HG03521 (cell line): ENCODE data around the gene PPP6R3.

Source experiments
- ATAC-seq: cut with Tn5 transposase; IDR thresholded peaks from one replicate; pipeline ENCODE4 v1.9.1; 2021; ENCODE audit warnings: mild to moderate bottlenecking, moderate library complexity; ENCODE audit not compliant: unreplicated experiment

The PPP6R3 gene

DNA sequence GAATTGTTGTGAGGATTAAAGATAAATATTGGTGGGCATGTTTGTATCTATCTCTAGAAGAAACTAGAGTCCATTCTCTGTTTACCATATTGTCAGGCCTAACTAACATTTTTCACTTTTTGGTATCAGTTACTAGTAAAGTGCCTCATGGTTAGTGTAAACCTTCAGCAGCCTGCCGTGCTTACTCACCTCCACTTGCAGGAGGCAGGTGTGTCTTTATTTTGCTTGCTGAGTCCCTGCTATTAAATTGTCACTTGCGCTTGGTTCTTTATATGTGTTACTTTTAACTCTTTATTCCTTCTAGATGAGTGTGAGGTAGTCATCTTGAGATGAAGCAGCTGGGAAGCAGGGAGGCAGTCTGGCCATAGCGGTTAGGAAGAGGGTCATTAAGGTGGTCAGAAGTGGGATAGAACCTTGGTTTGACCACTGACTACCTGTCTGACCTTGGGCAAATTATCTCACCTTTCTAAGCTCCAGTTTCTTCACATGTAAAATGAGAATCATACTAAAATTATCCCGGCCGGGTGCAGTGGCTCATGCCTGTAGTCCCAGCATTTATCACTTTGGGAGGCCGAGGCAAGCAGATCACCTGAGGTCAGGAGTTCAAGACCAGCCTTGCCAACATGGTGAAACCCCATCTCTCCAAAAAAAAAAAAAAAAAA is 21.2 kb downstream of the PPP6R3 start:
- no peak for ATAC-seq

DNA sequence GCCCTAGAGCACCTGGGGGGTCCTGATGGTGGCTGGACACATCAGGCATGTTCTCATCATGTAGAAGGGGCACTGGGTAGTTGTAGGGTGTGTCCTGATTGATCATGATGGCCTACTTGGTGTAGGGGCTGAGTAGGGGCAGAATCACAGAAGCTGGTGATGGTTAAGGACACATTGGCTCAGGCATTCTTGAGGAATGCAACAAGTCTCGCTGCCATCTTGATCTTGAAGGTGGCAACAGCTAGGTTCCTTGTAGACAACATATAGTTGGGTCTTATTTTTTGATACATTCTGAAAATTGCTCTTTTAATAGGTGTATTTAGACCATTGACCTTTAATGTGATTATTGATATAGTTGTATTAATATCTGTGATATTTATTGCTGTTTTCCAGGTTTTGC is 28.1 kb downstream of the PPP6R3 start:
- no peak for ATAC-seq

DNA sequence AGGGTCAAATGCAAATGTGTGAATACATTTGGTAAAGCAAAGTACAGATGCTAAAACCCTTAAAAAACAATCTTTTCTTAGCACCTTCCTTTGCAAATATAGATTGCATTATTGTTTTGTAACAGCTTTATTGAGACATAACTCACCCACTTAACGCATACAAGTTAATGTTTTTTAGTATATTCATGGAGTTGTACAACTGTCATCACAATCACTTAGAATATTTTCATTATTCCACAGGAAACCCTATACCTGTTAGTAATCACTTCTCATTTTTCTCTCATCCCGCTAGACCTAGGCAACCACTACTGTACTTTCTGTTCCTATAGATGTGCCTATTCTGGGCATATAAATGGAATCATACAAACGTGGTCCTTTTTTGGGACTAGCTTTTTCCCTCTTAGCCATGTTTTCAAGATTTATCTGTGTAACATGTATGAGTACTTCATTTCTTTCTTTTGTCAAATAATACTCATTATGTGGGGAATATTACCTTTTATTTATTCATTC is 34.7 kb downstream of the PPP6R3 start:
- no peak for ATAC-seq

DNA sequence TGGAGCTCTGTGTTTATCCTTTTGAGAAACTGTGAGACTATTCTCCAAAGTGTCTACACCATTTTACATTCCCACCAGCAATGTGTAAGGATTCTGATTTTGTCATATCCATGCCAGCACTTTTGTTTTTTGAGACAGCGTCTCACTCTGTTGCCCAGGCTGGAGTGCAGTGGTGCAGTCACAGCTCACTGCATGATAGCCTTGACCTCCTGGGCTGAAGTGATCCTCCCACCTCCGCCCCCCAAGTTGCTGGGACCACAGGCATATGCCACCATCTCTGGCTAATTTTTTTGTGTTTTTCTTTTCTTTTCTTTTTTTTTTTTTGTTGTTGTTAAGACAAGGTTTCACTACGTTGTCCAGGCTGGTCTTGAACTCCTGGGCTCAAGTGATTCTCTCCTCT is 35.3 kb downstream of the PPP6R3 start:
- ATAC-seq, result no peak

DNA sequence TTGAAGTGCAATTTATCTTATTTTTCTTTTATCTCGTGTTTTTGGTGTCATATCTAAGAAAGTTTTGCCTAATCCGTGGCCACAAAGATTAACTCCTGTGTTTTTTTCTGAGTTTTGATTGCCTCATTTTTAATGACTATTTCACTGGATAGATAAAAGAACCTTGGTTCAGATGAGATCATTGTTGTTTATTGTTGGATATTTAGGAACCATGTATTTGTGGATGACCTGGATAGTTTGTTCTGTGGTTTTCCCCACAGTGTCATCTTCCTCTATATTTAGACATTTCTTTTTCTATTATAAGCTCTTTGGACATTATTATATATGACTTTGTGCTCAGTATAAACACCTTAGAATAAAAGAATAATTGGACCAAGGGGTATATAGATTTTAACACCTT is 37.2 kb downstream of the PPP6R3 start:
- ATAC-seq, result no peak

DNA sequence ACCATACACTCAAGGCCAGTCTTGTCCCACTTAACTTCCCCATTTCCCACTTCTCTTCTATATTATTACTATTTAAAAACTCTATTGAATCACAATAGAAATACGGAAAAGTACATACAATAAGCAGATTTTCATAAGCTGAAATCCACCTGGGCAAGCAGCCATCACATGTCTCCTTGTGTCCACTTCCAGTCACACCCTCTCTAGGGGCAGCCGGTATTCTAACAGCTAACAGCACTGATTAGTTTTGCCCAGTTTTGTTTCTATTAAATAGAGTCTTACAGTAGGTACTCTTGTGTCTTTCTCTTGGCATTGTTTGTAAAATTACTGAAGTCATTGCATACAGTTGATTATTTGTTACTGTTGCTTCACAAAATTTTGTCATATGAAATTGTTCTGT is 37.8 kb downstream of the PPP6R3 start:
- no peak for ATAC-seq

DNA sequence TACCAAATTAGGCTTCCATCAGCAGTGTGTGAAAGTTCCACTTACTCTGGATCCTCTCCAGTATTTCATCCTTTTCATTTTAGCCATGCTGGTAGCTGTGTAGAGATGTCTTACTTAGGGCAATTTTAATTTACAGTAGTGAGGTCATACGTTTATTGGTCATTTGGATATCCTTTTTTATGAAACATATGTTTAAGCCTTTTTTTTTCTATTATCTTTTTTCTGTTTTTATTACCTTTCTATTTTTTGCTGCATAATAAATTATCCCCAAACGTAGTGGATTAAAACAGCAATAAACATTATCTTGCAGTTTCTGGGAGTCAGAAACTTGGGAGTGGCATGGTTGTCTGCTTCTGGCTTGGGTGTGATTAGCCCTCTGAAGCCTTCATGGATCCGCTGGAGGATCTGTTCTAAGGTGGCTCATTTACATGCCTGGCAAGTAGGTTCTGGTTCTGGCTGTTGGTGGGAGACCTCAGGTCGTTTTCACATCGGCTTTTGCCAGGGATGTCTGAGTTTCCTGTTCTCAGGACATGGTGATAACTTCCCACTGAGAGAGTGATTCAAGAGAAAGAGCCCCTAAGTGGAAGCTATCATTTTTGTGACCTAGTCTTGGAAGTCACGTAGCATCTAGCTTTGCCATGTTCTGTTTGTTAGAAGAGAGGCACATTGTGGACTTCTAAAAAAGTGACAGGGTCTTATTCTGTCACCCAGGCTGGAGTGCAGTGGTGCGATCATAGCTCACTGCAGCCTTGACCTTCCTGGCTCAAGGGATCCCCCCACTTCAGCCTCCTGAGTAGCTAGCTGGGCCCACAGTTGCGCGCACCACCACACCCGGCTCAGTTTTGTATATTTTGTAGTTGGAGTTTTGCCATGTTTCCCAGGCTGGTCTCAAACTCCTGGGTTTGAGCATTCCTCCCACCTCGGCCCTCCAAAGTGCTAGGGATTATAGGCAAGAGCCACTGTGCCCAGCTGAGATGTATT is 38.6 kb downstream of the PPP6R3 start:
- ATAC-seq, result no peak

DNA sequence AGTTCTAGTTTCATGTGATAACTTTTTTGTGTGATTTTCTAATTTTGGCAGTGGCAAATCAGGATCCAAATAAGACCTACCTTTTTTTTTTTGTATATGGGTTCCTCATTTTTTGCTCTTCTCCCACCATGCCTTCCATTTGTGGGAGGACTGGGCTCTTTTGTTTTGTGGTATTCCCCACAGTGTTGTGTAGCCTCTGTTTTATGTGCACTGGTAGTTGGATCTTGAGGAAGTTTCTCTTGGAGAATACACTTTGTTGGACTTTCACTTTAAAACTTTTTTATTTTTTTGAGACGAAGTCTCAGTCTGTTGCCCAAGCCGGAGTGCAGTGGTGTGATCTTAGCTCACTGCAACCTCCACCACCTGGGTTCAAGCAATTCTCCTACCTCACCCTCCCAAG is 39.7 kb downstream of the PPP6R3 start:
- no peak for ATAC-seq

DNA sequence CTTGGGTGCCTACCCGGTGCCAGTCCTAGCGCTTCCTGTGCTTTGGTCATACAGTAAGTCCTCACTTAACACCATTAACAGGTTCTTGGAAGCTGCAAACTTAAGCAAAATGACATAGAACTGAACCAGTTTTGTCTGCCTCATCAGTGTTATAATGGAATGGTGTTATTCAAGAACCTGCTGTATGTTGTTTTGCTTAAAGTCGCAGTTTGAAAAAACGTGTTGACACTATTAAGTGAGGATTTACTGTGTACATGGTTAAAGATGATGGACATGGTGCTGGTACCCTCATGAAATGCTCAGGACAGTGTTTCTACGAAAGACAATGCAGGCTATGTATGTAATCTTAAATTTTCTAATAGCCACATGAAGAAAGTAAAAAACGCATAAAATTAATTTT is 41.3 kb downstream of the PPP6R3 start:
- no peak for ATAC-seq

DNA sequence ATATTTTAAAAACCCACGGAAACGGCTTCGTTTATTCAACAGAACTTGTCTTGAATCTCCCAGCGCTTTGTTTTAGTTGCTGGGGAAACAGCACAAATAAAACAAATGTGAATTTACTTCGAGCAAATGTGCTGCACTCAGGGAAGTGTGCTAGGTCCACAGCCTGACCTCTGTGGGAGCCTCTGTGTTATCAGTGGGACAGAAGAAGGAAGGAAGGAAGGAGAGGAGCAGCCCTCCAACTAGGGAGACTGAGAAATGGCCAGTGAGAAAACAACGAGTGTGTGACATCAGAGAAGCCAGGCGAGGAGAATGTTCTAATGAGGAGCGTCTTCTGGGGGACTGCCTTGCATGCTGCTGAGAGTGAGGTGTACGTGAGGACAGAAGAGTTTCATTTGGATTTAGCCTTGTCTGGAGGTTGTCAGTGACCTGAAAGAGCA is 42.7 kb downstream of the PPP6R3 start:
- no peak for ATAC-seq

DNA sequence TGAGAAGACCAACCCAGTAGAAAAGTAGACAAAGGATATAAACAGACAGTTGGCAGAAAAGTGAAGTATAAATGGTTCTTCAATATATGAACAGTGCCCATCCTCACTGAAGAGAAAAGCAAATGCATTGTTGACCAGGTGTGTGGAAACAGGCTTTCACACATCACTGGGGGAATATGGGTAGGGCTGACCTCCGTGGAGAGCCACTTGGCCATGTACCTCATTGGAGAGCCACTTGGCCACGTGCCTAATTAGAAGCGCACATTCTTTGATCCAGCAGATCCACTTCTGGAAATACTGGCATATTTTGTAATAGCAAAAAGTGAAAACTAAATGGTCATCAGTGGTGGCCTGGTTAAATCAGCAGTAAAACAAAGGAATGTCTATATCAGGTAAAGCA is 43.2 kb downstream of the PPP6R3 start:
- ATAC-seq, result no peak

DNA sequence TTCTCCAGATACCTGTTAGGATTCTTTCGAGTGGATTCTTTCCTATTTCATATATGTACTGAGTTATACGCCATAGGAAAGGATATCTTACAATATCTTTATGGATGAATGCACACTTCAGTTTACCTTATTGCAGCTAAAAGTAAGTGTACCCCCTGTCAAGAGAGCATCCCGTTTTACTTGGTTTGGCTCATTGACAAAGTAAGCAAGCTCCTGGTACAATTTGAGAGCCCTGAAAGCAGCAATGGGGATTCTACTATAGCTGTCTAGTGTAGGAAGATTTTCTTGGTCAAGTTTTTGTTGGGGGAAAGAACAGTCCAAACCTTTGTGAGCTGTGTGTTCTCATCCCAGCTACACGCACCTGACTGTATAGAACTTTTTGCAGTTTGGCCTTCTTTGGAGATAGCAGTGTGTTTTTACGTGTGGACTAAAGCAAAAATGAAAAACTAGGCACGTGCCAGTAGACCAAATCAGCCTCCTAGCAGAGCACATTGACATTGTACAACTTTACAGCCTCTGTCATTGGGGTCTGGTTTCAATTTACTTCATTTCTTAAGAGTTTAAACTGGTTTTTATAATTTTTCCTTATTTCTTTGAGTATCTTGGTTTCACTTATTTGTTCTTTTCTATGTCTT is 44.0 kb downstream of the PPP6R3 start:
- no peak for ATAC-seq

DNA sequence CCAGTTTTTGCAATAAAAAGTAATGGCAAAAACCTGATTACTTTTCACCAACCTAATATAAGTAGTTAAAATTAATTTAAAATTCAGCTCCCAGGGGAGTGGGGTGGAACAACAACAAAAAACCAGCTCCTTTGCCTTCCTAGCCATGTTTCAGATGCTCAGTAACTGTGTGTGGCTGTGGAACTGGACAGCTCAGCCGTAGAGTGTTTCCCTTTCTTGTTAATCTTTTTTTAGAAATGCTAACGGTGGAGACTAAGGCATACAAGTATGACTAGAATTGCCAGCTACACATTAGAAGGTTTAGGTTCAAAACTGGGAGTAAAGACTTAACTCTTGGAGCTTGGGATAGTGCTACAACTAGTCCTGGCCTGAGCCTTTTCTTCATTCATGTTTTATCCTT is 45.0 kb downstream of the PPP6R3 start:
- ATAC-seq, result no peak

DNA sequence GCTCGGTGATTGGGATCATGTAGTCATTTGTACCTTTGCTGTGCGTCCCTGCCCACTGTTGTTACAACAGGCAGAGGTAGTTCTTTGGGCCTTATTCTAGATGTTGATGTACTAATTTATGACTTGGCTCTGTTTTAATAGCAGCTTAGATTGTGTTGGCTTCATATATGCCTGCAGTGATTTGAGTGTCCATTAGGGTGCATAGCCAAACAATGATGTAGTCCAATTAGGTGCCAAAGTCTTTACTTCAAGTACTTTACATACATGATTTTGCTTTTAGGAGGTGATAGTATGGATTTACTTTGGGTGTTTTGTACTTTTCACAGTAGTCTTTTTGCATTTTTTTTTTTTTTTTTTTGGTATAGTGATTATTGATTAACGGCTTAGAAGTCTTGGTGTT is 46.4 kb downstream of the PPP6R3 start:
- no peak for ATAC-seq

DNA sequence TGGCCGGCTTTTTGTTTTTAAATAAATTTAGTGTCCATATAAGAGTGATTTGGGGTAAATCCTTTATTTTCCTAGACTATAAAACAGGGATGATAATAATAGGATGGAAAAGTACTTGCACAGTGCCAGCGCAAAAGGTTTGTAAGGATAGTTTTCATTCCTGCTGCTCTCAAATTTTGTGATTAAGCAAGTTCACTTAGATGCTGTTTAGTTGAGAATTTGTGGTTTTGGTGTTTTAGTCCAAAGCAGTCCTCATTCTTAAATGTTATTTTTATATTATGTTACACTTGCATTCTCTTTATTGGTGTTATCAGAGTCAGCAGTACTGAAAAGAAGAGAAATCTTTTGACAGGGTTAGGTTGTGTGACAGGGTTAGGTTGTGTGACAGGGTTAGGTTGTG is 47.9 kb downstream of the PPP6R3 start:
- ATAC-seq, result no peak

DNA sequence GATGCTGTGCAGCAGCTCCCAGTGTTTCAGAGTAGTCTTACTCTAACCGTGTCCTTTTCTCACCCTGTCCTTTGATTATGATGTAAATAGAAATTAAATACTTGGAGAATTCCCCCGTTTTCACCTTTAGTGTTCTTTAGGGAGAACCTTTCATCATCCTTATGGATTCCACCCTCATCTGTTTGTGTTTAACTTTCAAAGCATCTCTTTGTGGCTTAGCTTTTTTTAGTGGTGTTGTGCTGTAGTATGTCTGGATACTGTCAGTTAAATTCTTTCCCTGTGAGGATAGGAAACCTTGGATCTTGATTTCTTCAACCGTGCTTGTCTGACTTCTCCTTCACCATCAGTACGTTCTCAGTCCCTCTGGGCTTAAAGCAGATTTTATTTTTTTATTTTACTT is 48.5 kb downstream of the PPP6R3 start:
- ATAC-seq, result no peak

DNA sequence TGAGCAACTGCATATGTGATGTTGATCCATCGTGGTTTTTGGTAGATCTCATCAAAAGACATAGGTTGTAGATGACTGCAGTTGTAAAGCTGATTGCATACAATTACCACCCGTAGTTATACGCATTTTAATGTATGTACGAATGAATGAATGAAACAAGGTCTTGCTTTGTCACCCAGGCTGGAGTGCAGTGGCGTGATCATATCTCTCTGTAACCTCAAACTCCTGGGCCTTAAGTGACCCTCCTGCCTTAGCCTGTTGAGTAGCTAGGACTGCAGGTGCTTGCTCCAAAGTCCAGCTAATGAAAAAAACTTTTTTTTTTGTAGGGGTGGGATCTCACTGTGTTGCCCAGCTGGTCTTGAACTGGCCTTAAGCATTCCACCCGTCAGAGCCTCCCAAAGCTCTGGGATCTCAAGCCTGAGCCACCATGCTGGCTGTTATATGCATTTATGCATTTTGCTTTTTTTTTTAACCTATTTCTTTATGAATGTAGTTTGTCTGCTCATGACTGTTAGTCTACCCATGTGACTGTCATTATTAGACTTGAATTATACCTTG is 53.5 kb downstream of the PPP6R3 start:
- ATAC-seq, result no peak

DNA sequence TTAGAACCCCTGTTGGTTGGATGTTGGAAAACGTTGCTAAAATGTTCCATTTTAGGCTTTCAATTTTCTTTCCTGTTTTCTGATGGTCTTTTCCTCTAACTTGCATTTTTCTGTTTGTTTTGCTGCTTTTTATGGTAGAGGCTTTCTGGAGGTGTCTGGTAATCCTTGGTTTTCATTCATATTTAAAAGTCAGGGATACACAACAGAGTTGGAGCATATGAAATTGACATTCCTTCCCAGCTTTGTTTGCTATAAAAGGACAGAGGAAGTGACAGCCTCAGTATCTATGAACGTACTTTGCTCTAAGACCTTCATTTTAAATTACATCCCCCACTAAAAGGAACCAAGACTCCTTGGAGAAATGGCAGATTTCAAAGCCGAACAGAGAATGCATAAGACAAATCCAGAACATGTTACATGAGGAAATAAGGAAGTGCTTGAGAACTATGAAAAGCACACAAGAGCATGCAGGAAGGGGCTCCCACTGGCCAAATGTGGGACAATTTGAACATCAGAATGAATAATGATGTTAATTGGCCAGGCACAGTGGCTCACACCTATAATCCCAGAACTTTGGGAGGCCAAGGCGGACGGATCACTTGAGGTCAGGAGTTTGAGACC is 56.7 kb downstream of the PPP6R3 start:
- ATAC-seq, result no peak

DNA sequence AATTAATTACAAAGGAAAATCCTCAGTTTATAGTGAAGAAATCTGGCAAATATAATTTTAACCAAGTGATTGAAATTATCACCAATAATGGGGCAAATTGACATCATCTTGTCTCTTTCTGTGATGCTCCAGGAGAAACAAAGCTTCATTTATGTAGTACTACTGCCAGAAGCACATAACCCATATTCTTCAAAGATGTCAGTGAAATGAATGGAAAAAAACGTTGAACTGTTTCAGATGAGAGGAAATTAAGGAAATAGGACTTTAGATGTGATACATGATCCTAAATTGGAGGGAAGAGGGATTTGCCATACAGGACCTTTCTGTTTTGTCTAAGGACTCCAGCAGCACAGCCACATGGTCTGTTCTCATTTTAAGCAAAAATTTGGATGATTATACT is 57.6 kb downstream of the PPP6R3 start:
- ATAC-seq, result no peak

DNA sequence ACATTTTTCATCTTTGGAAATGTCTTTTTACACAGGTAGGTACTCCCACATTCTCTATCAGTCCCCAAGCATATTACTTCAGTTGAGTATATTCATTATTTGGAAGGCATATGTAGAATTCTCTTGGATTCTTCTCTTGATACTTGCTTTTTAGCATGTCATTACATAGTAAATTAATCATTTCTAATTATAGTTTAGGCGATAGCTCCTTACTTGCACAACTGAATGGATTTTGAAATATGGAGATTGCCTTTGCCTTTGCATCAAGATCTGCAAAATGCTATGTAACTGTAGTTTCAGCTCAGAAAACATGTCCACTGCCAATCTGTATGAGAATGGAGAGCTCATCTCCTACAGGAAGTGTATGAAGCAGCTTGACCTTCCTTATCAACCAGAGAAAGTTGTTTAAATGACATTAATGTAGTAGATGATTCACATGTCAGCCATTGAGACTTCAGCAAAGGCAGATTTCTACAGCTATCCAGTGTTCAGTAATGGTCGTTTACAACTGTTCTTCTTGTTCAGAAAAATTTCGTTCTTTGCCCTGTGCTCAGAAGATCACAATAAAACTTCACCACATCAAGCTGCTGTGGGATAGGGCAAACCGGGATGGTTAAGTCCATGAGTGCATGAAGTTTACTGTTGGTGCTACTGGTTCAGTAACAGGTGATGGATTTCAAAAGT is 61.6 kb downstream of the PPP6R3 start:
- no peak for ATAC-seq
